ENCODE measurements around the gene SRGN. TPM values are rescaled to one million over a fixed set of nuclear protein-coding genes. Genes with fewer than 3 reads are reported as not detected.

The SRGN gene
- total RNA-seq, 2 donors from 2014 or later = 29.1 to 44.3 TPM

DNA sequence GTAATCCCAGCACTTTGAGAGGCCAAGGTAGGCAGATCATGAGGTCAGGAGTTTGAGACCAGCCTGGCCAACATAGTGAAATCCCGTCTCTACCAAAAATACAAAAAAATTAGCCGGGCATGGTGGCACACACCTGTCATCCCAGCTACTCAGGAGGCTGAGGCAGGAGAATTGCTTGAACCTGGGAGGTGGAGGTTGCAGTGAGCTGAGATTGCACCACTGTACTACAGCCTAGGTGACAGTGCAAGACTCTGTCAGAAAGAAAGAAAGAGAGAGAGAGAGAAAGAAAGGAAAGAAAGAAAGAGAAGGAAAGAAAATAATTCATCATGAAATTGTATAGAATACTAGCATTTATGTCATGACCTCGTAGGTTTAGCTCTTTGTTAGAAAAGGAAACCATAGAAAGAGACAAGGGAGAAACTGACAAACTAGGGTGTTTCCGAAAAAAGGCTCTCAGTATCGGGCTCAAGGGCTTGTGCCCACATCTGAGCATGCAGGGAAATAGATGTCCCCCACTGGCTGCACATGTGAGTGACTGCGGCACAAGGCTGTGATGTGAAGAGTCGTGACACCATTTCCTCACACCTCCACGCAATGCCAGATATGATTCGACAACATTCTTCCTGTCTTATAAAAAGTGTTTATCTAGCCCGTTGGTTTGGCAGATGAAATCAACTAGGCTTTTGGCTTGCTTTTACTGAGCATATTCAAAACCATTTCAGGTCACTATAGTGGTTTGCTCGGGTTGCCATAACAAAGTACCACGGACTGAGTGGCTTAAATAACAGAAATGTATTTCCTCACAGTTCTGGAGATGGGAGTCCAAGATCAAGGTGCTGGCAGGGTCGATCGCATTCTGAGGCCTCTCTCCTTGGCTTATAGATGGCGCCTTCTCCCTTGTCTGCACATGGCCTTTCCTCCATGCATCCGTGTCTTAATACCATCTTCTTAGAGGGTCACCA, 2.0 kb downstream of the SRGN start:
- Histone ChIP-seq H3K4me1 (replicated peaks) (no peaks in the 10 kb centered on the region), H3K27ac (peak overlapping the region; percentile 51 to 76), H3K36me3 (no peaks in the 10 kb centered on the region), H3K27me3 (replicated peaks; ENCODE audit: insufficient read depth) (no peaks in the 10 kb centered on the region), H3K4me3 (peak overlapping the region in 1 of 2 donors; percentile 3), H3K9me3 (no peaks in the 10 kb centered on the region)
- TF ChIP-seq POLR2AphosphoS5 (IDR thresholded peaks at IDR 0.05) = peak; percentile 11
- TF ChIP-seq, protein P1, sequence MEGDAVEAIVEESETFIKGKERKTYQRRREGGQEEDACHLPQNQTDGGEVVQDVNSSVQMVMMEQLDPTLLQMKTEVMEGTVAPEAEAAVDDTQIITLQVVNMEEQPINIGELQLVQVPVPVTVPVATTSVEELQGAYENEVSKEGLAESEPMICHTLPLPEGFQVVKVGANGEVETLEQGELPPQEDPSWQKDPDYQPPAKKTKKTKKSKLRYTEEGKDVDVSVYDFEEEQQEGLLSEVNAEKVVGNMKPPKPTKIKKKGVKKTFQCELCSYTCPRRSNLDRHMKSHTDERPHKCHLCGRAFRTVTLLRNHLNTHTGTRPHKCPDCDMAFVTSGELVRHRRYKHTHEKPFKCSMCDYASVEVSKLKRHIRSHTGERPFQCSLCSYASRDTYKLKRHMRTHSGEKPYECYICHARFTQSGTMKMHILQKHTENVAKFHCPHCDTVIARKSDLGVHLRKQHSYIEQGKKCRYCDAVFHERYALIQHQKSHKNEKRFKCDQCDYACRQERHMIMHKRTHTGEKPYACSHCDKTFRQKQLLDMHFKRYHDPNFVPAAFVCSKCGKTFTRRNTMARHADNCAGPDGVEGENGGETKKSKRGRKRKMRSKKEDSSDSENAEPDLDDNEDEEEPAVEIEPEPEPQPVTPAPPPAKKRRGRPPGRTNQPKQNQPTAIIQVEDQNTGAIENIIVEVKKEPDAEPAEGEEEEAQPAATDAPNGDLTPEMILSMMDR (IDR thresholded peaks at IDR 0.05) = no peak
- 59% methylated on average over 16 of the region's 16 CpGs for WGBS
- intact Hi-C loops (cut with DNase I) = loop anchor here (5.0 kb wide), 1 partner anchor 83 kb away; no protein-coding TSS in a partner anchor
- no peak for DNase-seq (ENCODE audit: low spot score)

- H3K4me1 ChIP-seq (replicated peaks) = no peaks in the 10 kb centered on the region
- 73% methylated on average over 1 of the region's 1 CpG for WGBS
- TF ChIP-seq, protein P1 (IDR thresholded peaks at IDR 0.05) = no peak
- TF ChIP-seq POLR2AphosphoS5 (IDR thresholded peaks at IDR 0.05) = no peak
- no peak for TF ChIP-seq POLR2A (IDR thresholded peaks at IDR 0.05)
- H3K9me3 ChIP-seq = no peaks in the 10 kb centered on the region
- H3K36me3 ChIP-seq = no peaks in the 10 kb centered on the region
- peak overlapping the region; percentile 32 to 76 for H3K27ac ChIP-seq
- no peaks in the 10 kb centered on the region for H3K27me3 ChIP-seq (replicated peaks; ENCODE audit: insufficient read depth)
- intact Hi-C loops (cut with DNase I) = loop anchor here (5.0 kb wide), 1 partner anchor 83 kb away; no protein-coding TSS in a partner anchor
- DNase-seq (ENCODE audit: low spot score) = no peak
- H3K4me3 ChIP-seq = no peak overlapping the region
Observed at GRCh38 chr10:69090685-69091084, 2.8 kb downstream of the SRGN start.

DNA sequence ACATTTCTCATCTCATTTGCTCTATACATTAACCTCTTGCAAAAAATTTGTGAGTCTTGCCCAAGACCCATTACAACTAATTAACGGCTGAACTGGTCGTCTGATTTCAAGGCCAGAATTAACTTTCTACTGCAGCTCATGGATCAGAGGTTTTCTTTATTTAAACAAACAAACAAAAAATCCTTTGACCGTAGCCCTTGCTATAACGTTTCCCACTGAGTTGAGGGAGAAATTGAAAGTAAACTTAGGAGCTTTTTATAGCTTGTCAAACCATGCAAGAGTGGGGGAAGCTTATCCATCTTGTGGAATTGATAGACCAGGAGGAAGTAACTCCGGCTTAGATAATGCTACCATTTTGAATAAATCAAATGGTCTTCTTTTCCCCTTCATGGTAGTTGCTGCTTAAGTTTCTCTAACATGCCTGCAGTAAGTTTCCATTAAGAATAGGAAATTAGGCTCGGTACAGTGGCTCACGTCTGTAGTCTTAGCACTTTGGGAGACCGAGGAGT, 3.3 kb downstream of the SRGN start:
- H3K36me3 ChIP-seq = no peaks in the 10 kb centered on the region
- 57% methylated on average over 8 of the region's 8 CpGs for WGBS

GRCh38 chr10:69092959-69093850, 5.3 kb downstream of the SRGN start:
- intact Hi-C loops (cut with DNase I) = loop anchor here (5.0 kb wide), 1 partner anchor 86 kb away; no protein-coding TSS in a partner anchor
- Histone ChIP-seq H3K9me3 (no peaks in the 10 kb centered on the region), H3K36me3 (no peaks in the 10 kb centered on the region), H3K4me1 (replicated peaks) (no peaks in the 10 kb centered on the region), H3K27ac (no peak overlapping the region), H3K27me3 (replicated peaks; ENCODE audit: insufficient read depth) (no peaks in the 10 kb centered on the region), H3K4me3 (no peak overlapping the region)
- WGBS = 59% methylated on average over 17 of the region's 17 CpGs
- peak; percentile 61 for TF ChIP-seq POLR2AphosphoS5 (IDR thresholded peaks at IDR 0.05)
- TF ChIP-seq POLR2A (IDR thresholded peaks at IDR 0.05) = no peak
- TF ChIP-seq, protein P1 (IDR thresholded peaks at IDR 0.05) = peak; percentile 37 to 80 (median 76)
- peak; percentile 75 for DNase-seq (ENCODE audit: low spot score)

More for the DNA sequence above, 3.3 kb downstream of the SRGN start:
- no peak for DNase-seq (ENCODE audit: low spot score)
- H3K4me1 ChIP-seq (replicated peaks) = no peaks in the 10 kb centered on the region
- intact Hi-C loops (cut with DNase I) = loop anchor here (5.0 kb wide), 1 partner anchor 84 kb away; no protein-coding TSS in a partner anchor
- no peaks in the 10 kb centered on the region for H3K9me3 ChIP-seq
- TF ChIP-seq, protein P1 (IDR thresholded peaks at IDR 0.05) = no peak
- no peak for TF ChIP-seq POLR2A (IDR thresholded peaks at IDR 0.05)
- peak overlapping the region; percentile 31 to 32 for H3K27ac ChIP-seq
- no peaks in the 10 kb centered on the region for H3K27me3 ChIP-seq (replicated peaks; ENCODE audit: insufficient read depth)
- H3K4me3 ChIP-seq = no peak overlapping the region
